ENCODE results near the gene N4BP2L2.

DNA sequence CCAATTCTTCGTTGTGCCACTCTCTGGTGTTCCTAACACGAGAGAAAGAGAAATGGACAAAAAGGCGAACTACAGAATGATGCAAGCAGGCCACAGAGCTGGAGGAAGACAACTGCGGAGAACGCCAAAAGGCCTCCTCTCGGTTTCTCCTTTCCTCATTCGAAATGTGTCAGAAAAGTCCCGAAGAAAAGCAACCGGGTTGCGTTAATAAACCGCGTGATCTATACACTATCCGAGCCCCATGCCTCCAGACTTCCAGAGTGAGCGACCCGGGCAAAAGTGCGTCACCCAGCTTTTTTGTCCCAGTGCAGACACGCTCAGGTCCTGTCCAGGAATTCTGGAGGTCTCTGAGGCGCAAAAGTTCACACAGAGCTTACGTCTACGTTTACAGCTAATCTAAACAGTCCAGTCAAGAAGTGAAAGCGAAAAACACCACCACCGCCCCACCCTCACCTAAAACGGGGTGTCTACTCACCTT, 413 bp downstream of the N4BP2L2 start:
- TF ChIP-seq, protein P1, sequence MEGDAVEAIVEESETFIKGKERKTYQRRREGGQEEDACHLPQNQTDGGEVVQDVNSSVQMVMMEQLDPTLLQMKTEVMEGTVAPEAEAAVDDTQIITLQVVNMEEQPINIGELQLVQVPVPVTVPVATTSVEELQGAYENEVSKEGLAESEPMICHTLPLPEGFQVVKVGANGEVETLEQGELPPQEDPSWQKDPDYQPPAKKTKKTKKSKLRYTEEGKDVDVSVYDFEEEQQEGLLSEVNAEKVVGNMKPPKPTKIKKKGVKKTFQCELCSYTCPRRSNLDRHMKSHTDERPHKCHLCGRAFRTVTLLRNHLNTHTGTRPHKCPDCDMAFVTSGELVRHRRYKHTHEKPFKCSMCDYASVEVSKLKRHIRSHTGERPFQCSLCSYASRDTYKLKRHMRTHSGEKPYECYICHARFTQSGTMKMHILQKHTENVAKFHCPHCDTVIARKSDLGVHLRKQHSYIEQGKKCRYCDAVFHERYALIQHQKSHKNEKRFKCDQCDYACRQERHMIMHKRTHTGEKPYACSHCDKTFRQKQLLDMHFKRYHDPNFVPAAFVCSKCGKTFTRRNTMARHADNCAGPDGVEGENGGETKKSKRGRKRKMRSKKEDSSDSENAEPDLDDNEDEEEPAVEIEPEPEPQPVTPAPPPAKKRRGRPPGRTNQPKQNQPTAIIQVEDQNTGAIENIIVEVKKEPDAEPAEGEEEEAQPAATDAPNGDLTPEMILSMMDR (IDR thresholded peaks at IDR 0.05; ENCODE audit: insufficient read depth, low read depth, low read length), result no peak
- TF ChIP-seq EZH2 (IDR thresholded peaks at IDR 0.05; ENCODE audit: insufficient read depth, low read length), result no peak
